ENCODE measurements around the gene SLC26A11. TPM values are rescaled to one million over a fixed set of nuclear protein-coding genes. Genes with fewer than 3 reads are reported as not detected.

SLC26A11 gene
- total RNA-seq, 2 experiments from 2014 or later, result 1.6 to 1.7 TPM

GRCh38 chr17:80223838-80224497 lies 3.7 kb downstream of the SLC26A11 start:
- DNase-seq (no peak), ATAC-seq (no peak)
- no peak overlapping the region for H3K4me3 Mint-ChIP-seq
- no peaks in the 10 kb centered on the region for H3K36me3 Mint-ChIP-seq (ENCODE audit: low read depth)
- peaks cover 14% of the 10 kb centered on the region for H3K4me1 Mint-ChIP-seq (ENCODE audit: low read depth)
- no peaks in the 10 kb centered on the region for H3K27me3 Mint-ChIP-seq
- no peak for TF ChIP-seq CTCF (IDR thresholded peaks at IDR 0.05)
- H3K9me3 Mint-ChIP-seq, result no peaks in the 10 kb centered on the region
- H3K27ac Mint-ChIP-seq, result no peak overlapping the region
- ChIA-PET POLR2A (no interaction called here), CTCF (no interaction called here)
- intact Hi-C loops (cut with micrococcal nuclease), result no loop called here

- POLR2A ChIA-PET, result no interaction called here
- Mint-ChIP-seq H3K4me1 (ENCODE audit: low read depth) (peaks cover 9% of the 10 kb centered on the region), H3K27ac (no peak overlapping the region), H3K4me3 (no peak overlapping the region), H3K9me3 (no peaks in the 10 kb centered on the region), H3K36me3 (ENCODE audit: low read depth) (no peaks in the 10 kb centered on the region), H3K27me3 (no peaks in the 10 kb centered on the region)
- CTCF ChIA-PET, result no interaction called here
- no peak for ATAC-seq
- TF ChIP-seq CTCF (IDR thresholded peaks at IDR 0.05), result no peak
- DNase-seq, result no peak
- intact Hi-C loops (cut with micrococcal nuclease), result no loop called here
Measured at GRCh38 chr17:80224683-80225082, 4.5 kb downstream of the SLC26A11 start.

GRCh38 chr17:80225230-80225629 lies 5.0 kb downstream of the SLC26A11 start:
- no peak for ATAC-seq
- H3K36me3 Mint-ChIP-seq (ENCODE audit: low read depth), result no peaks in the 10 kb centered on the region
- no peaks in the 10 kb centered on the region for H3K27me3 Mint-ChIP-seq
- ChIA-PET CTCF (interaction anchor here (1.9 kb wide), 1 partner anchor 29 kb away, joined by 9 read pairs; no protein-coding TSS in a partner anchor), POLR2A (interaction anchor here (0.9 kb wide), 1 partner anchor 38 kb away, joined by 3 read pairs; no protein-coding TSS in a partner anchor)
- H3K9me3 Mint-ChIP-seq, result no peaks in the 10 kb centered on the region
- DNase-seq, result no peak
- no peak for TF ChIP-seq CTCF (IDR thresholded peaks at IDR 0.05)
- intact Hi-C loops (cut with micrococcal nuclease), result no loop called here
- no peak overlapping the region for H3K27ac Mint-ChIP-seq
- peaks cover 9% of the 10 kb centered on the region for H3K4me1 Mint-ChIP-seq (ENCODE audit: low read depth)
- H3K4me3 Mint-ChIP-seq, result no peak overlapping the region

- H3K9me3 Mint-ChIP-seq, result peaks cover 4% of the 10 kb centered on the region
- TF ChIP-seq CTCF (IDR thresholded peaks at IDR 0.05), result no peak
- H3K27me3 Mint-ChIP-seq, result no peaks in the 10 kb centered on the region
- H3K4me1 Mint-ChIP-seq (ENCODE audit: low read depth), result peaks cover 6% of the 10 kb centered on the region
- no peak overlapping the region for H3K27ac Mint-ChIP-seq
- intact Hi-C loops (cut with micrococcal nuclease), result no loop called here
- no peak for DNase-seq
- POLR2A ChIA-PET, result interaction anchor here (0.6 to 1.2 kb wide), 2 partner anchors 8 to 15 kb away, joined by 3 read pairs; no protein-coding TSS in a partner anchor
- CTCF ChIA-PET, result interaction anchor here (1.9 kb wide), 1 partner anchor 31 kb away, joined by 9 read pairs; no protein-coding TSS in a partner anchor
- ATAC-seq, result no peak
- H3K4me3 Mint-ChIP-seq, result no peak overlapping the region
- H3K36me3 Mint-ChIP-seq (ENCODE audit: low read depth), result peaks cover 7% of the 10 kb centered on the region
Measured at GRCh38 chr17:80227156-80227555, 6.9 kb downstream of the SLC26A11 start.

GRCh38 chr17:80227666-80228065 lies 7.4 kb downstream of the SLC26A11 start:
- no peaks in the 10 kb centered on the region for H3K27me3 Mint-ChIP-seq
- POLR2A ChIA-PET, result interaction anchor here (1.2 kb wide), 1 partner anchor 9 kb away, joined by 3 read pairs; no protein-coding TSS in a partner anchor
- no peak overlapping the region for H3K4me3 Mint-ChIP-seq
- no peak for TF ChIP-seq CTCF (IDR thresholded peaks at IDR 0.05)
- no peak for ATAC-seq
- peaks cover 12% of the 10 kb centered on the region for H3K36me3 Mint-ChIP-seq (ENCODE audit: low read depth)
- H3K9me3 Mint-ChIP-seq, result peaks cover 8% of the 10 kb centered on the region
- no peak overlapping the region for H3K27ac Mint-ChIP-seq
- H3K4me1 Mint-ChIP-seq (ENCODE audit: low read depth), result peaks cover 6% of the 10 kb centered on the region
- no peak for DNase-seq
- intact Hi-C loops (cut with micrococcal nuclease), result no loop called here
- CTCF ChIA-PET, result no interaction called here
